Tibial artery (tissue), 4 donors: Measurements from ENCODE around the gene PLA2G3.
A peak's percentile ranks its signal among the peaks of the same experiment; 100 is the strongest.

Source experiments
- DNase-seq, 2 donors: peaks; one replicate each; pipeline ENCODE4 v3.0.0-alpha.2; 2019
- H3K27ac ChIP-seq, 2 donors: fragments of 200-600 bp; sonication (generic) in 1 of 2; 1 replicate in 1 of 2; 2 replicates in 1 of 2; pipeline ENCODE4 v1.5.1; 2018 to 2019; ENCODE audit warnings: mild to moderate bottlenecking in 1 of 2
- H3K27me3 ChIP-seq, 2 donors: fragments of 200-600 bp; sonication (generic) in 1 of 2; one replicate each; pipeline versions ENCODE4 v1.5.1 to v1.6.0; 2016 to 2019
- H3K36me3 ChIP-seq, 3 donors: fragments of 200-600 bp; sonication (generic) in 2 of 3; one replicate each; pipeline ENCODE4 v1.5.1; 2016 to 2019; ENCODE audit warnings: mild to moderate bottlenecking in 2 of 3
- H3K4me1 ChIP-seq, 4 donors: fragments of 200-600 bp; sonication (generic) in 2 of 4; 1 replicate in 3 of 4; 2 replicates in 1 of 4; pipeline ENCODE4 v1.5.1; 2016 to 2019
- H3K4me3 ChIP-seq, 2 donors: fragments of 200-600 bp; sonication (generic) in 1 of 2; 1 replicate in 1 of 2; 2 replicates in 1 of 2; pipeline ENCODE4 v1.5.1; 2018 to 2019; ENCODE audit warnings: mild to moderate bottlenecking in 2 of 2
- H3K9me3 ChIP-seq, 3 donors: fragments of 200-600 bp; sonication (generic) in 1 of 3; one replicate each; pipeline ENCODE4 v1.5.1; 2016 to 2019
- intact Hi-C: fragments of 100-400 bp; cut with DNase I; formaldehyde crosslinking; loops from one replicate; pipeline ENCODE4 v1.15.0; 2023; ENCODE audit warnings: low total_unique reads
- TF ChIP-seq, protein P1 (sequence below), 2 experiments: fragments of 200-600 bp in 1 of 2; fragments of 450-650 bp in 1 of 2; IDR thresholded peaks; one replicate each; pipeline ENCODE4 v1.5.1; 2017 to 2019; ENCODE audit warnings: antibody characterized with exemption in 2 of 2, mild to moderate bottlenecking in 1 of 2, moderate library complexity in 1 of 2

The PLA2G3 gene

DNA sequence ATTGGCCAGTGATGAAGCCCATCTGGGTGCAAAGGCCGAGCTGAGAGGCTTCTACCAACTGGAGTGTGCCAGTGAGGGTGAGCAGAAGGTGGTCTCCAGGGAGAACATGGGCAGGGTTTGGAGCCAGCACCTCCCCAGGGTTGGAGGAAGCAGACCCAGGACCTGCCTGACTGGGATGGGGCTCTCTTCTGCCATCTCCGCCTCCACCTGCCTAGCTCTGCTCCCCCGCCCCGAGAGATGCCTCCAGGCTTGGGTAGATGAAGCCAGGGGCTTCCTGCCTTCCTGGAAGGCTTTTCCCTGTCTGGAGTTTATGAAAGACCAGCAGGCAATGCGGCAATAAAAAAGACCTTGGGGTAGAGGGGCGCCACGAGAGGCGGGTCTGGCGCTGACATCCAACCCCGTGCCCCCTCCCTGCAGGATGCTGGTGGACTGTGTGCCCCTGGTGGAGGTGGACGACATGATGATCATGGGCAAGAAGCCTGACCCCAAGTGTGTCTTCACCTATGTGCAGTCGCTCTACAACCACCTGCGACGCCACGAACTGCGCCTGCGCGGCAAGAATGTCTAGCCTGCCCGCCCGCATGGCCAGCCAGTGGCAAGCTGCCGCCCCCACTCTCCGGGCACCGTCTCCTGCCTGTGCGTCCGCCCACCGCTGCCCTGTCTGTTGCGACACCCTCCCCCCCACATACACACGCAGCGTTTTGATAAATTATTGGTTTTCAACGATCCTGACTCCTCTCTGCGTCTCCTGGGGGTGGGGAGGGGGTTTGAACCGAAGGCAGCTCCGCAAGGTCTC is 36.2 kb downstream of the PLA2G3 start:
- TF ChIP-seq, protein P1, sequence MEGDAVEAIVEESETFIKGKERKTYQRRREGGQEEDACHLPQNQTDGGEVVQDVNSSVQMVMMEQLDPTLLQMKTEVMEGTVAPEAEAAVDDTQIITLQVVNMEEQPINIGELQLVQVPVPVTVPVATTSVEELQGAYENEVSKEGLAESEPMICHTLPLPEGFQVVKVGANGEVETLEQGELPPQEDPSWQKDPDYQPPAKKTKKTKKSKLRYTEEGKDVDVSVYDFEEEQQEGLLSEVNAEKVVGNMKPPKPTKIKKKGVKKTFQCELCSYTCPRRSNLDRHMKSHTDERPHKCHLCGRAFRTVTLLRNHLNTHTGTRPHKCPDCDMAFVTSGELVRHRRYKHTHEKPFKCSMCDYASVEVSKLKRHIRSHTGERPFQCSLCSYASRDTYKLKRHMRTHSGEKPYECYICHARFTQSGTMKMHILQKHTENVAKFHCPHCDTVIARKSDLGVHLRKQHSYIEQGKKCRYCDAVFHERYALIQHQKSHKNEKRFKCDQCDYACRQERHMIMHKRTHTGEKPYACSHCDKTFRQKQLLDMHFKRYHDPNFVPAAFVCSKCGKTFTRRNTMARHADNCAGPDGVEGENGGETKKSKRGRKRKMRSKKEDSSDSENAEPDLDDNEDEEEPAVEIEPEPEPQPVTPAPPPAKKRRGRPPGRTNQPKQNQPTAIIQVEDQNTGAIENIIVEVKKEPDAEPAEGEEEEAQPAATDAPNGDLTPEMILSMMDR (IDR thresholded peaks at IDR 0.05): peak in 1 of 2 experiments; percentile 23
- peaks cover 6 to 79% (median 70%) of the 10 kb centered on the region in 4 donors for H3K4me1 ChIP-seq
- H3K36me3 ChIP-seq: peaks cover 38 to 60% (median 56%) of the 10 kb centered on the region in 3 donors
- no peaks in the 10 kb centered on the region for H3K27me3 ChIP-seq
- no peaks in the 10 kb centered on the region for H3K9me3 ChIP-seq
- intact Hi-C loops: no loop called here
- DNase-seq: peak; percentile 61 to 91
- H3K4me3 ChIP-seq: peak overlapping the region; percentile 94 to 97
- H3K27ac ChIP-seq: peak overlapping the region; percentile 99 to 100

- peak overlapping the region; percentile 99 to 100 for H3K27ac ChIP-seq
These were observed 37.2 kb downstream of the PLA2G3 start for GRCh38 chr22:31103111-31103510.

DNA sequence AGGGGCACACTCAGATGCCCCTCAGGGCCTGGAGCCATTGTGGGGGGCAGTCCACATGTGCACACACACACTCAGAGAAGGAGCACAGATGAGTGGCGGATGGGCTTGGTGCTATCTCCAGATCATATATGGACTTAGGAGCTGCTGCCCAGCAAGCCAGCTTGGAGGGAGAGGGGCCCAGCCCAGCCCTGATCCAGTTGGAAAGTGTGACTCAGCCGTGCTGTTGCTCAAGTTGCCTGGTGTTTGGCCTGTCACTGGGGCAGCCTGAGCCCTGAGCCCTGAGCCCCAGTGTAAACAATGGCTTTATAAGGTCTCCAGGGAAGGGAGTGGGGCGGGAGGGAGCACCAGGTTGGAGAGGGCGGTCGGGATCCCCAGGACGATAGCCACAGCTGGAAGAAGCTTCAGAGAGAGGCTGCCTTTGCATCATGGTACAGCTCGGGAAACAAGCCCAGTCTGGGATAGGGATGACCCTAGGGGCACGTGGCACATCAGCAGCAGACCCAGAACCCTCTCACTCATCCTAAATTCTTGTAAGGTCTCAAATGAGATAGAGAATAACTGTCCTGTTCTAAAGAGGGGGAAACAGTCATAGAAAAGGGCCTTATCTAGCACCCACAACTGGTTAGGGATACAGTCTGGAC is 37.7 kb downstream of the PLA2G3 start:
- Histone ChIP-seq H3K9me3 (no peaks in the 10 kb centered on the region), H3K36me3 (peaks cover 52 to 76% (median 71%) of the 10 kb centered on the region in 3 donors), H3K27ac (peak overlapping the region; percentile 99 to 100), H3K27me3 (no peaks in the 10 kb centered on the region), H3K4me3 (no peak overlapping the region), H3K4me1 (peaks cover 11 to 87% (median 78%) of the 10 kb centered on the region in 4 donors)
- DNase-seq: peak; percentile 93 to 97
- intact Hi-C loops: no loop called here
- TF ChIP-seq, protein P1 (IDR thresholded peaks at IDR 0.05): peak in 1 of 2 experiments; percentile 5

More at GRCh38 chr22:31103111-31103510, 37.2 kb downstream of the PLA2G3 start:
- no peaks in the 10 kb centered on the region for H3K27me3 ChIP-seq
- peaks cover 11 to 85% (median 76%) of the 10 kb centered on the region in 4 donors for H3K4me1 ChIP-seq
- H3K36me3 ChIP-seq: peaks cover 46 to 70% (median 66%) of the 10 kb centered on the region in 3 donors
- intact Hi-C loops: no loop called here
- TF ChIP-seq, protein P1 (IDR thresholded peaks at IDR 0.05): no peak
- no peaks in the 10 kb centered on the region for H3K9me3 ChIP-seq
- H3K4me3 ChIP-seq: no peak overlapping the region
- no peak for DNase-seq

DNA sequence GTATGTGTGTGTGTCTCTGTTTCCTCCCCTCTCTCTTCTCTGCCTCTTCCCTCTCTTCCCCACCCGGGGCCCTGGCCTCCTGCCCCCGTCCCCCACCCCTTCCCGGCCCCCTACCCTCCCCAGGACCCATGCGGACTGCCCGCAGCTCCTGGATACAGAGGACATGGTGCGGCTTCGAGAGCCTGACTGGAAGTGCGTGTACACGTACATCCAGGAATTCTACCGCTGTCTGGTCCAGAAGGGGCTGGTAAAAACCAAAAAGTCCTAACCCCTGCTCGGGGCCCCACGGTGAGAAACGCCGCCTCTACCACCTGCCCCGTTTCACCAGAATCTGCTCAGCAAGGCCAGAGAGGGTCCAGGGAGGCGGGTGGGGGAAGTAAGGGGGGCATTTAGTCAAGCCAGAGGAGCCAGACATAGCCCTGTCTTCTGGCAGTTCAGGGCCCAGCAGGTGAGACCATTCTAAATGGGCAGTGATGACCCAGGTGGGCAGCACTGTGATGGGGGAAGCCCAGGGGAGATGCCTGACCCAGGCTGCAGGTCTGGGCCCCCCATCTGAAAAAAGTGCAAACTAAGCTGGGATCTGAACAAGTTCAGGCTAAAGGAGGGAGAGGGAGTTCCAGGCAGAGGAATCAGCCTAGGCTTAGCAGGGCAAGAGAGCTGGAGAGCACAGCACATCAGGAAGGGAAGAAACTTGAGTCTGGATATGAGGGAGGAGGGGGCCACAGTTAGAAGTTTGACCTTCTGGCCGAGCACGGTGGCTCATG is 39.4 kb downstream of the PLA2G3 start:
- Histone ChIP-seq H3K27me3 (no peaks in the 10 kb centered on the region), H3K4me3 (no peak overlapping the region), H3K36me3 (peaks cover 68 to 92% (median 84%) of the 10 kb centered on the region in 3 donors), H3K4me1 (peaks cover 11 to 100% (median 89%) of the 10 kb centered on the region in 4 donors), H3K9me3 (no peaks in the 10 kb centered on the region), H3K27ac (peak overlapping the region; percentile 99 to 100)
- DNase-seq: no peak
- TF ChIP-seq, protein P1 (IDR thresholded peaks at IDR 0.05): no peak
- intact Hi-C loops: no loop called here
